Ovary (tissue), 9 donors: ENCODE measurements around the gene C1orf87. TPM values are rescaled to one million over a fixed set of nuclear protein-coding genes. Genes with fewer than 3 reads are reported as not detected.

Experiments used
- DNase-seq, 5 donors: peaks; one replicate each; pipeline ENCODE4 v3.0.0-alpha.2; 2019 to 2020
- H3K27ac ChIP-seq, 2 donors: fragments of 200-600 bp; one replicate each; pipeline versions ENCODE4 v1.5.1 to v1.8.0; 2019 to 2022
- H3K27me3 ChIP-seq: fragments of 200-600 bp; one replicate; pipeline ENCODE4 v1.8.0; 2022
- H3K36me3 ChIP-seq: fragments of 200-600 bp; sonication (generic); one replicate; pipeline ENCODE4 v1.5.1; 2019
- H3K4me1 ChIP-seq: one replicate; pipeline ENCODE4 v1.8.1; 2013; ENCODE audit warnings: mild to moderate bottlenecking, moderate library complexity; ENCODE audit not compliant: insufficient read depth
- H3K4me3 ChIP-seq: fragments of 200-600 bp; sonication (generic); one replicate; pipeline ENCODE4 v1.5.1; 2017
- H3K9me3 ChIP-seq, 2 donors: fragments of 200-600 bp in 1 of 2; sonication (generic) in 1 of 2; one replicate each; pipeline versions ENCODE4 v1.5.1 to v1.8.1; 2013 to 2019; ENCODE audit warnings: mild to moderate bottlenecking in 1 of 2, moderate library complexity in 1 of 2
- EP300 ChIP-seq: sonication (generic); formaldehyde crosslinking; IDR thresholded peaks from one replicate; pipeline ENCODE4 v1.6.1; 2017; ENCODE audit warnings: antibody characterized with exemption
- POLR2A ChIP-seq: fragments of 450-650 bp; IDR thresholded peaks from one replicate; pipeline ENCODE4 v1.6.1; 2017; ENCODE audit warnings: antibody characterized with exemption, mild to moderate bottlenecking, moderate library complexity
- WGBS, 3 donors: extraction: QIAGEN DNeasy Blood & Tissue Kit in 1 of 3; methylation state at CpG; one replicate each; pipeline versions ENCODE4 v1.1.5 to v1.1.7; 2013 to 2017; 5-methylcytosine and 5-hydroxymethylcytosine counted together
- intact Hi-C, 4 donors: fragments of 100-400 bp; cut with DNase I; formaldehyde crosslinking; loops; one replicate each; pipeline versions ENCODE4 v1.11.0 to v1.15.1; 2022 to 2023
- polyA plus RNA-seq, 2 donors: library from polyadenylated mRNA; stranded (reverse); fragments of 200-250 nt in 1 of 2; fragments of 350-450 nt in 1 of 2; fragmentation: Illumina TruSeq in 1 of 2; extraction: RNeasy Lipid Tissue Mini Kit (QIAGEN cat#74804) in 1 of 2; gene quantifications; one replicate each; pipeline ENCODE4 v1.2.3, GENCODE V29; 2013 to 2014
- total RNA-seq, 7 donors: library from RNA; depleted of rRNA in 2 of 7; stranded (reverse); fragments of >200 nt in 2 of 7; fragmentation: NEBNext Ultra II Directional in 3 of 7; extraction: Animal tissue kit (Norgen Biotek cat#: 25700) in 3 of 7; gene quantifications; one replicate each; pipeline versions ENCODE4 v1.1.0 to v1.2.4, GENCODE V29; 2016 to 2023
- TF ChIP-seq, protein P1 (sequence below), 3 donors: fragments of 450-650 bp in 2 of 3; fragments of 200-600 bp in 1 of 3; IDR thresholded peaks; one replicate each; pipeline versions ENCODE4 v1.5.1 to v1.8.0; 2016 to 2022; ENCODE audit warnings: antibody characterized with exemption in 3 of 3, mild to moderate bottlenecking in 1 of 3
- donor health status: DM: no; HTN: no; CAD: no; lungs with moderate emphysema.
- donor health status: DM: no; HTN: no; CAD: no.
- donor health status: Bipolar disorder and iron deficiency.
- donor health status: DM: yes; HTN: yes; CAD: no.
- donor health status: DM: no; HTN: no; CAD: no.
- donor health status: DM: yes; HTN: yes; CAD: no.

The C1orf87 gene
- total and polyA plus RNA-seq, 9 donors, result 0.04 to 17.6 (median 0.72) TPM; not detected in 2

DNA sequence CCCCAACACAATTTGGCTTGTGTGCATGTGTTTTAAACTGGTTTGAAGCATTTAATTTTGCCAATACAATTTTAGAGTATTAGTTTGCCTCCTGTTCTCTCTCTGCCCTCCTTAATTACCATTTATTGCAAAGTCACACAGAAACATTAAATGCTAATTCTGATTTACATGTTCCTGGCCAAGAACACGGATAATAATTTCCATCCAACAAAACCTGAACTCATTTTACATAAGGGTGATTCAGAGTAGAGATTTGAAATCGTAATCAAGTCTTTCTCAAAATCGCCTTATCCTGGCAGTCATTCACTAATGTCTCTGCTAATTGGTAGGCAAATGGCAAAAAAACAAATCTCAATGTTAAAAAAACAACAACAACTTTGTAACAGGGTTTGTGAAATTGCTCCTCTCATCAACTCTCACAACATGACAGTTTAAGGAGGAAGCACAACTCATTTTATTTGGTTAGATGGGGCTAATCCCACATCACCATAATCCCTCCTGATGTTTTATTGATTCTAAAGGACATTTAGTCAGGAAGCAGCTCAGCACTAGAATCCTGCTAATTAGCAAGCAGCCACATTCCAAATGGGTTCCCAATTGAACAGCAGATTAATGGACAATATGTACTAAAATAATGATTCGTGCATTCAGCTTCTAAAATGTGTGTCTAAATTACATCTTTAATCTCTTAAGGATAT is 55.9 kb downstream of the C1orf87 start:
- no peak overlapping the region for H3K4me3 ChIP-seq
- WGBS, 3 donors, result 57 to 73% (median 73%) methylated on average over 4 of the region's 4 CpGs
- H3K27me3 ChIP-seq, result no peaks in the 10 kb centered on the region
- H3K9me3 ChIP-seq, result no peaks in the 10 kb centered on the region
- TF ChIP-seq, protein P1, sequence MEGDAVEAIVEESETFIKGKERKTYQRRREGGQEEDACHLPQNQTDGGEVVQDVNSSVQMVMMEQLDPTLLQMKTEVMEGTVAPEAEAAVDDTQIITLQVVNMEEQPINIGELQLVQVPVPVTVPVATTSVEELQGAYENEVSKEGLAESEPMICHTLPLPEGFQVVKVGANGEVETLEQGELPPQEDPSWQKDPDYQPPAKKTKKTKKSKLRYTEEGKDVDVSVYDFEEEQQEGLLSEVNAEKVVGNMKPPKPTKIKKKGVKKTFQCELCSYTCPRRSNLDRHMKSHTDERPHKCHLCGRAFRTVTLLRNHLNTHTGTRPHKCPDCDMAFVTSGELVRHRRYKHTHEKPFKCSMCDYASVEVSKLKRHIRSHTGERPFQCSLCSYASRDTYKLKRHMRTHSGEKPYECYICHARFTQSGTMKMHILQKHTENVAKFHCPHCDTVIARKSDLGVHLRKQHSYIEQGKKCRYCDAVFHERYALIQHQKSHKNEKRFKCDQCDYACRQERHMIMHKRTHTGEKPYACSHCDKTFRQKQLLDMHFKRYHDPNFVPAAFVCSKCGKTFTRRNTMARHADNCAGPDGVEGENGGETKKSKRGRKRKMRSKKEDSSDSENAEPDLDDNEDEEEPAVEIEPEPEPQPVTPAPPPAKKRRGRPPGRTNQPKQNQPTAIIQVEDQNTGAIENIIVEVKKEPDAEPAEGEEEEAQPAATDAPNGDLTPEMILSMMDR (IDR thresholded peaks at IDR 0.05), result no peak
- TF ChIP-seq POLR2A (no peak), EP300 (no peak)
- no peaks in the 10 kb centered on the region for H3K4me1 ChIP-seq
- DNase-seq, result no peak
- no peak overlapping the region for H3K27ac ChIP-seq
- intact Hi-C loops, result no loop called here
- H3K36me3 ChIP-seq, result no peaks in the 10 kb centered on the region

DNA sequence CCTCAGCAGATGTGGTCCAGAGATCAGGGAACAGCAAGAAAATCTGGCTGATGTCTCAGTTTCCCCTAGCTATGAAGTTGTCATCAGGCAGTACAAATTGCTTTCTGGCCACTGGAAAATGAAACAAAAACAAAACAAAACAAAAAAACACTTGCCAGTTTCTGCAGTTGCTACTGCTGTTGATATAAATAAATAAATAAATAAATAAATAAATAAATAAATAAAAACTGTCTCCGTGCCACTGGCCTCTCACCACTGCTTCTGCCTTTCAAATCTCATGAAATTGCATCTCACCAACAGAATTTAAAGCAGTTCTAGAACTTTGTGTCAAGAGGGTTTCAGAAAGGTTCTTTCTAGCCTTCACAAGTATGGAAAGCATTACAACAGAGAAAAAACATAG is 62.9 kb downstream of the C1orf87 start:
- H3K36me3 ChIP-seq, result no peaks in the 10 kb centered on the region
- intact Hi-C loops, result no loop called here
- no peak for TF ChIP-seq POLR2A
- no peak for TF ChIP-seq EP300
- TF ChIP-seq, protein P1 (IDR thresholded peaks at IDR 0.05), result no peak
- H3K4me3 ChIP-seq, result no peak overlapping the region
- 74 to 86% (median 78%) methylated on average over 1 of the region's 1 CpG for WGBS, 3 donors
- DNase-seq, result no peak
- H3K27ac ChIP-seq, result no peak overlapping the region
- no peaks in the 10 kb centered on the region for H3K9me3 ChIP-seq
- no peaks in the 10 kb centered on the region for H3K4me1 ChIP-seq
- no peaks in the 10 kb centered on the region for H3K27me3 ChIP-seq

DNA sequence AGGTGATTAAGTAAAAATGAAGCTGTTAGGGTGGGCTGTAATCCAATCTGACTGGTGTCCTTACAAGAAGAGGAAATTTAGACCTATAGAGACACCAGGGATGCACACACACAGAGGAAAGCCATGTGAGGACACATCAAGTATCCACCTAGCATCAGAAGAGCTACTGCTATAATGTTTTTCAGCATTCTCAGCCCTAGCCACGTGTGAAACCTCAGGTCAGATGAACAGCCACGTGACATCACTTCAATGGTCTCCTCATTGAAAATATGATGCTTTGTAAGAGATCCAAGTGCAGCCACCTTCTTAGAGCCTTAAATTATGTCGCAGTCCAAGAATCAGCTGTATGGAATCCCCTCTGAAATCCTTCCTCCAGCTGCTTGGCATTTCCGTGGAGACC is 65.1 kb downstream of the C1orf87 start:
- Histone ChIP-seq H3K4me1 (no peaks in the 10 kb centered on the region), H3K27me3 (no peaks in the 10 kb centered on the region), H3K27ac (no peak overlapping the region), H3K4me3 (no peak overlapping the region), H3K9me3 (no peaks in the 10 kb centered on the region), H3K36me3 (no peaks in the 10 kb centered on the region)
- intact Hi-C loops, result no loop called here
- TF ChIP-seq EP300 (no peak), POLR2A (no peak)
- TF ChIP-seq, protein P1 (IDR thresholded peaks at IDR 0.05), result no peak
- WGBS, 3 donors, result 80 to 82% (median 80%) methylated on average over 4 of the region's 4 CpGs
- DNase-seq, result no peak

DNA sequence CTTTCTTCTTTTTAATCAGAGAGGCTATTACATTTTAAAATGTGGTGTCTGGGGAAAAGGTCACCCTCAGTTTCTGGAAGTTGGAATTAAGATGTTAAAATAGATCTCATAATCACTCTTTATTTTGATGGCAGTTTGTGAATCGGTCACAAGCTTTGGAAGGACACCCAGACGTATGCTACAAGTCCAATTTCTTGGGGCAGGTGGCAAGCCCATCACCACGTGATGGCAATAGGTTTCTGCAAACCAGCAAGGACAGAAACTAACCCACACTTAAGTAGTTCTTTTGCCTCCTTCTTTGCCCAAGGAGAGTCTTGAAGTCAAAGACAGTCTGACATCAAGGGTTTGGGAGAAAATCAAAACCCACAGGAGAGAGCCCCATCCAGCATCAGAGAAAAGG is 72.9 kb downstream of the C1orf87 start:
- Histone ChIP-seq H3K9me3 (no peaks in the 10 kb centered on the region), H3K36me3 (no peaks in the 10 kb centered on the region), H3K4me1 (peaks cover 6% of the 10 kb centered on the region), H3K27me3 (no peaks in the 10 kb centered on the region), H3K27ac (no peak overlapping the region), H3K4me3 (no peak overlapping the region)
- TF ChIP-seq, protein P1 (IDR thresholded peaks at IDR 0.05), result no peak
- TF ChIP-seq EP300 (no peak), POLR2A (no peak)
- no peak for DNase-seq
- 58 to 64% (median 60%) methylated on average over 3 of the region's 3 CpGs for WGBS, 3 donors
- intact Hi-C loops, result no loop called here
